ENCODE results near the gene KRT12. TPM values are rescaled to one million over a fixed set of nuclear protein-coding genes. Genes with fewer than 3 reads are reported as not detected.

Gene KRT12
- total and polyA plus RNA-seq, 2 donors from 2014 or later = not detected

DNA sequence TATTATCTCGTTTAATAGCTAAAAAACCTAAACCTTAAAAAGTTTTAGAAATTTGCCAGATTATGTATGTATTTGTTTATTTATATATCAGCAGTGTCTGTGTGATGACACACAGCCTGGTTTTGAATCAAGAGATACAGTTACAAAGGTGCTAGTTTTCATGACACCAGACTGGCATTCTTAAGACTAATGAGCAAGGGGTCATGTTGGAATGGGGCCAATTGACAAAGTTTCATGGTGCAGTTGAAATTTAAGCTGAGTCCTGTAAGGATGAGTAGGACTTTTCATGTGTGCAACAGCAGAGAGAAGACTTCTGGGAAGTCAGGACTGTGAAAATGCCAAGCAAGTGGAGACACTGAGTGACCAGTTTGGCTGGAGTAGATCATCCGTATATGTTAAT, 41.4 kb downstream of the KRT12 start:
- Histone ChIP-seq H3K4me3 (ENCODE audit: low read length in 3 of 3) (no peak overlapping the region), H3K27me3 (ENCODE audit: control insufficient read depth, insufficient read depth, low read length) (no peaks in the 10 kb centered on the region), H3K27ac (ENCODE audit: low read depth in 2 of 2, low read length in 2 of 2) (no peak overlapping the region), H3K9me3 (ENCODE audit: control insufficient read depth in 2 of 3, insufficient read depth in 1 of 3, low read length in 3 of 3) (no peaks in the 10 kb centered on the region), H3K4me1 (ENCODE audit: control insufficient read depth in 2 of 3, insufficient read depth in 2 of 3, low read depth in 1 of 3, low read length in 3 of 3) (no peaks in the 10 kb centered on the region), H3K9ac (ENCODE audit: low read length in 3 of 3) (no peak overlapping the region), H3K36me3 (ENCODE audit: control insufficient read depth in 2 of 3, insufficient read depth in 3 of 3, low read length in 3 of 3) (no peaks in the 10 kb centered on the region)
- DNase-seq (peak in 3 of 5 donors; percentile 52 to 74 (median 74)), FAIRE-seq (no peak)
- intact Hi-C loops (cut with DNase I) = no loop called here
- TF ChIP-seq, protein P1, sequence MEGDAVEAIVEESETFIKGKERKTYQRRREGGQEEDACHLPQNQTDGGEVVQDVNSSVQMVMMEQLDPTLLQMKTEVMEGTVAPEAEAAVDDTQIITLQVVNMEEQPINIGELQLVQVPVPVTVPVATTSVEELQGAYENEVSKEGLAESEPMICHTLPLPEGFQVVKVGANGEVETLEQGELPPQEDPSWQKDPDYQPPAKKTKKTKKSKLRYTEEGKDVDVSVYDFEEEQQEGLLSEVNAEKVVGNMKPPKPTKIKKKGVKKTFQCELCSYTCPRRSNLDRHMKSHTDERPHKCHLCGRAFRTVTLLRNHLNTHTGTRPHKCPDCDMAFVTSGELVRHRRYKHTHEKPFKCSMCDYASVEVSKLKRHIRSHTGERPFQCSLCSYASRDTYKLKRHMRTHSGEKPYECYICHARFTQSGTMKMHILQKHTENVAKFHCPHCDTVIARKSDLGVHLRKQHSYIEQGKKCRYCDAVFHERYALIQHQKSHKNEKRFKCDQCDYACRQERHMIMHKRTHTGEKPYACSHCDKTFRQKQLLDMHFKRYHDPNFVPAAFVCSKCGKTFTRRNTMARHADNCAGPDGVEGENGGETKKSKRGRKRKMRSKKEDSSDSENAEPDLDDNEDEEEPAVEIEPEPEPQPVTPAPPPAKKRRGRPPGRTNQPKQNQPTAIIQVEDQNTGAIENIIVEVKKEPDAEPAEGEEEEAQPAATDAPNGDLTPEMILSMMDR (IDR thresholded peaks at IDR 0.05; ENCODE audit: borderline replicate concordance, extremely low read depth, insufficient read depth) = no peak

DNA sequence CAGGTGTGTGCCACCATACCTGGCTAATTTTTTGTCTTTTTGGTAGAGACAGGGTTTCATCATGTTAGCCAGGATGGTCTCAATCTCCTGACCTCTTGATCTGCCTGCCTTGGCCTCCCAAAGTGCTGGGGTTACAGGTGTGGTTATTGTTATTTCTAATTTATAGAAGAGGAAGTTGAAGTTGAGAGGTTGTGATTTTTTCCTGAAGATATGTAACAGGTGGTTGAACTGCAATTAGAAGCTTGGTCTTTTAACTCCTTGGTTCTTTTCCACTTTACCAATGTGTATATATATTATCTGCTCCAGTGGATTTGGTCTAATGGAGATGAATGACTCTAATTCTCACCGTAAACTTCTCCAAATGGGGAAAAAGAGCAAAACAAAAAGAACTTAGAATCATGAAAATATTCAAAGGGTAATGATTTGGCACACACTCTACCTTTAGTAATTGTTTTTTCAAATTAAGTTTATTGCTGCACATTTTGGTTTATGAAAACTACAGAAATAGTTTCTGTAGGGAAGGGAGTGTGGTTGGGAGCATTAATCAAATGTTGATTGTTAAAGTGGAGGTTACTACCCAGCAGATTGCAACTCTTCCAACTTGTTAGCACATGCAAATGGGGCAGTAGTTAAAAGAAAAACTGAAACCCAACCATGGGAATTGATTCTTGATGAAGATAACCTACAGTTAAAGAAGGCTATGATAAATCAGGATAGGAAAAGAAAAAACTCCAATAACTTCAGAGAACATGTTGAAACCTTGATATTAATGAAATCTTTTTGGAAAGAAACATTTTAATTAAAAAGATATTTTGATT, 42.8 kb downstream of the KRT12 start:
- FAIRE-seq (no peak), DNase-seq (no peak)
- H3K27ac ChIP-seq (ENCODE audit: low read depth in 2 of 2, low read length in 2 of 2) = no peak overlapping the region
- no peak overlapping the region for H3K9ac ChIP-seq (ENCODE audit: low read length in 3 of 3)
- H3K27me3 ChIP-seq (ENCODE audit: control insufficient read depth, insufficient read depth, low read length) = no peaks in the 10 kb centered on the region
- intact Hi-C loops (cut with DNase I) = no loop called here
- no peaks in the 10 kb centered on the region for H3K9me3 ChIP-seq (ENCODE audit: control insufficient read depth in 2 of 3, insufficient read depth in 1 of 3, low read length in 3 of 3)
- peaks cover 0 to 4% (median 0%) of the 10 kb centered on the region in 3 donors for H3K4me1 ChIP-seq (ENCODE audit: control insufficient read depth in 2 of 3, insufficient read depth in 2 of 3, low read depth in 1 of 3, low read length in 3 of 3)
- H3K4me3 ChIP-seq (ENCODE audit: low read length in 3 of 3) = no peak overlapping the region
- TF ChIP-seq, protein P1 (IDR thresholded peaks at IDR 0.05; ENCODE audit: borderline replicate concordance, extremely low read depth, insufficient read depth) = no peak
- H3K36me3 ChIP-seq (ENCODE audit: control insufficient read depth in 2 of 3, insufficient read depth in 3 of 3, low read length in 3 of 3) = no peaks in the 10 kb centered on the region

DNA sequence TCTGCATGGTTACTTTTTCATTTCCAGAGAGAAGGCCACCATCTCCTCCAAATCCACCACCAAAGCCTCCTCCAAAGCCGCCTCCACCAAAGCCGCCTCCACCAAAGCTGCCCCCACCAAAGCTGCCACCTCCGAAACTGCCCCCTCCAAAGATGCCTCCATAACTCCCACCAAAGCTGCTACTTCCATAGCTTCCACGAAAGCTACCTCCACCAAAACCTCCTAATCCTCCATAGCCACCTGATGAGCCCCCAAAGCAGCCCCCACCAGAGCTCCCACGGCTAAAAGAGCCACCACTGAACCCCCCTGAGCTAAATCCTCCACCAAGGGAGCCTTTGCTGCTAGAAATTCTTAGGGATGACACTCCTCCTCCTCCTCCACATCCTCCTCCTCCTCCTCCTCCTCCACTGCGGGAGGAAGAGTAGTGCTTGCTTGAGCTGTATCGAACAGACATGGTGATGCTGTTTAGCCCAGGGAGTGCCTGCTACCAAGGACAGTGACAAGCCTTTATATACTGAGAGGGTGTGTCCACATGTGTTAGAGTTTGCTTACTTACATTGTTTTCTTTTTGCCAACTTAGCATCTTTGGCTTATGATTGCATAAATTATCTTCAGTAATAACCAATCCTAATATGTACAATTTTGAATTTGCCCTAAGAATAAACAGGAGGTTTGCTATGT, 44.8 kb downstream of the KRT12 start, which contains the start of gene KRT10:
Gene KRT10 (minus strand): TSS at position 483 of the 681 bp plus-strand sequence. CDS start 29 bp downstream, at position 454.
- intact Hi-C loops (cut with DNase I) = no loop called here
- TF ChIP-seq, protein P1 (IDR thresholded peaks at IDR 0.05; ENCODE audit: borderline replicate concordance, extremely low read depth, insufficient read depth) = no peak
- FAIRE-seq = no peak

More for the DNA sequence above, 44.8 kb downstream of the KRT12 start, which contains the start of gene KRT10:
- H3K27me3 ChIP-seq (ENCODE audit: control insufficient read depth, insufficient read depth, low read length) = no peaks in the 10 kb centered on the region
- no peak within 1 kb of the TSS for H3K9ac ChIP-seq (ENCODE audit: low read length in 3 of 3)
- DNase-seq = no peak
- H3K4me3 ChIP-seq (ENCODE audit: low read length in 3 of 3) = no peak within 1 kb of the TSS
- no peaks in the 10 kb centered on the region for H3K36me3 ChIP-seq (ENCODE audit: control insufficient read depth in 2 of 3, insufficient read depth in 3 of 3, low read length in 3 of 3)
- H3K4me1 ChIP-seq (ENCODE audit: control insufficient read depth in 2 of 3, insufficient read depth in 2 of 3, low read depth in 1 of 3, low read length in 3 of 3) = peaks cover 0 to 4% (median 0%) of the 10 kb centered on the region in 3 donors
- no peak within 1 kb of the TSS for H3K27ac ChIP-seq (ENCODE audit: low read depth in 2 of 2, low read length in 2 of 2)
- no peaks in the 10 kb centered on the region for H3K9me3 ChIP-seq (ENCODE audit: control insufficient read depth in 2 of 3, insufficient read depth in 1 of 3, low read length in 3 of 3)
